ENCODE results near the gene CDC42EP1.

CDC42EP1 gene

DNA sequence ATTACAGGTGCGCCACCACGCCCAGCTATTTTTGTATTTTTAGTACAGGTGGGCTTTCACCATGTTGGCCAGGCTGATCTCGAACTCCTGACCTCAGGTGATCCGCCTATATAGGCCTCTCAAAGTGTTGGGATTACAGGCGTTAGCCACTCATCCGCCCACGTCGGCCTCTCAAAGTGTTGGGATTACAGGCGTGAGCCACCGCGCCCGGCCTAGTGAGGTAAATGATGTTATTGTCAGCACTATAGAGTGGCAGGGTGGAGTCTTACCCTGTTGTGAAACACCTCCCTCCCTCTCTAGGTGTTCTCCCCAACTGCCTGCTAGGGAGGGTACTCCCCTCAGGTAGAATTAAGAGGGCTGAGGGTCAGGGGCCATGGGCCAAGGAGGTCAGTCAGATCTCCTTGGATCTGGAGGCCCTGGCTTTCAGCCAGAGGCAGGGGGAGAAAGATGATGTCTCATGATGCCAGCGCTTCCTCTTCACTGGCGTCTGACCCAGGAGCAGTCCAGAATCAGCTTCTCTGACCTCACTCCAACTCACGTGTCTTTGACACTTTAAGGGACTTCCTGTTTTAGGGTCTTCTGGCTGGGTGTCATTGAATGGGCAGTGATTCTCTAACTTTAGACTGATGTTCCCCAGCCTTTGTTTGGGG is 50.3 kb downstream of the CDC42EP1 start:
- DNase-seq (ENCODE audit: low spot score) = no peak

DNA sequence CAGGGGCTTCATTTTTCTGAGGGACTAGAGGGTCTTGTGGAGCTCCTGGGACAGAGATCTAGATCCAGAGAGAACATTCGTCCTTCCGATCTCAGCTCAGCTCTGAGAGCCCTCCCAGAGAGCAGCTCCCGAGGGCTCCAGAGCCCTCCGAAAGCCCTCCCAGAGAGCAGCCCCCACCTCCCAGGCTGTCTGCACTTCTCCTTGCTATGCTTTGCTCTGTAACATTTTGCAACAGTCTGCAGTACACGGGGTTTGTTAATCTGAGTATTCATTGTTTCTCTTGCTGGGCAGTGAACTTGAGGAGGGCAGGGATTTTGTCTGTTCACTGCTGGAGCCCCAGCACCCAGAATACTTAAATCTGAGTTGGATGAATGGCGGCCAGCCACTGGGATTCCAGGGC is 50.9 kb downstream of the CDC42EP1 start:
- DNase-seq (ENCODE audit: low spot score) = no peak

DNA sequence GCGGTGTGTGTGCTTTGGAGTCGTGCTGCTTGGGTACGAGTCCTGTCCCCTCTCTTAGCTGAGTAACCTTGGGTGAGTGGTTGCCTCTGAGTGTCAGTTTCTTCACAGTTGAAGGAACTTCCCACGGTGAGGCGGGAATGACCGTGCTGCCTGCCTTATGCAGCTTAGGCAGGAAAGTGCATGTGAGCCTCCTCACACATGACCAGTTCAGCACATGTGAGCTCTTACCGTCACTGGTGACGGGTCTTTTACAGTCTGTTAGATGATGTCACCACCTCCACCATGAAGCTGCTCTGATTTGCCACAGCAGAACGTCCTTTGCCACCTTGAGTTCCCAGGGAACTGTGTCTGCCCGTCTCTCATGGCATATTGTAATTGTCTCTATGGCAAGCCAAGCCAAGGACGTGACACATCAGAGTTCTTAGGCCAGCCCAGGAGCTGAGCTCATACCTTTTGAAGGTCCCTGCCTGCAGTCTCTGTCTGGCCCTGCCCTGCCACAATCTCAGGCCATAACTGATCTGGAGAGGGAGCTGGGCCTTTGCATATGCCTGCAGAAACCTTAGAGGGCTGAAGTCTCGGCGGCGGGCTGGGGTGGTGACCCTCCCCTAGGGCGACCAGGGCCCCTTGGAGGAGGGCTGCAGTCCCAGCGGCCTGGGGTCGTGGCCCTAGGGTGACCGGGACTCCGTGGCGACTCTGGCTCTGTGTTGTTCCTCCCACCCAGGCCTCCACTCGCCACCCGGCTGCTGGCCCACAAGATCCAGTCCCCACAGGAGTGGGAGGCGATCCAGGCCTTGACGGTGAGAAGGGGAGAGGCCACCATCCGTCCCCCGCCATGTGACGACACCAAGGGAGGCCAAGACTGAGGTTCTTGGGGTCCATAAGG is 56.2 kb downstream of the CDC42EP1 start:
- no peak for DNase-seq (ENCODE audit: low spot score)

DNA sequence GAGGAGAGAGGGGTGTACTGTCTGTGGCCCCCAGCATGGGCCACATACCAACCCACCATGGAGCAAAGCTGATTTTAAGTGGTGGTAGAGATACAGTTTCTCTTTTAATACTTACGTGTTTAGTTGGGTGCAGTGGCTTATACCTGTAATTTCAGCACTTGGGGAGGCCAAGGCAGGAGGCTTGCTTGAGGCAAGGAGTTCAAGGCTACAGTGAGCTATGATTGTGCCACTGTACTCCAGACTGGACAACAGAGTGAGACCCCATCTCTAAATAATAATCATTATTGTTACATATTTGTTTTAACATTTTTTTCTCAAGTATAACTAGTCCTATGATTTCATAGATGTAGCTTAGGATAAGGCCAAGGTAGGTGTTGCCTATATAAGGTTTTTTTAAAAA is 57.2 kb downstream of the CDC42EP1 start:
- DNase-seq (ENCODE audit: low spot score) = no peak

DNA sequence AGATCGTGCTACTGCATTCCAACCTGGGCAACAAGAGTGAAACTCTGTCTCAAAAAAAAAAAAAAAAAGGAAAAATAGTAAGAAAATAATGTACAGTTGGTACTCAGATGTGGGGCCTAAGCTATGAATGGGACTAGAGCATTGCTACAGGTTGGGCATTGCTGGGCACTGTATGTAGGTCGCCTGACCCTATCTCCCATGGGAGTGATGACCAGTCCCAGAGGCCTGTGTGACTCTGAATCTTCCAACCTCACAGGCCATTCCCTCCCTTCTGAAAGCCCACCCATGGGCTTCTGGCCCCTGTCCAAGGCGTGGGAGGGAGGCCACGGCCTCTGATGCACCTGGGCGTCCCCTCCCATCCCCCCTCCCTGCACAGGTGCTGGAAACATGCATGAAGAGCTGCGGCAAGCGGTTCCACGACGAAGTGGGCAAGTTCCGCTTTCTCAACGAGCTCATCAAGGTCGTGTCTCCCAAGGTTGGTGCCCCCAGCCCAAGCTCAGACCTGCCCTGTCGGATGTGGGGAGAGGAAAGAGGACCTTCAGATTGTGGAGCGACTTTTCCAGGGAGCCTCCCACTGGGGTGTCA is 57.9 kb downstream of the CDC42EP1 start:
- no peak for DNase-seq (ENCODE audit: low spot score)

DNA sequence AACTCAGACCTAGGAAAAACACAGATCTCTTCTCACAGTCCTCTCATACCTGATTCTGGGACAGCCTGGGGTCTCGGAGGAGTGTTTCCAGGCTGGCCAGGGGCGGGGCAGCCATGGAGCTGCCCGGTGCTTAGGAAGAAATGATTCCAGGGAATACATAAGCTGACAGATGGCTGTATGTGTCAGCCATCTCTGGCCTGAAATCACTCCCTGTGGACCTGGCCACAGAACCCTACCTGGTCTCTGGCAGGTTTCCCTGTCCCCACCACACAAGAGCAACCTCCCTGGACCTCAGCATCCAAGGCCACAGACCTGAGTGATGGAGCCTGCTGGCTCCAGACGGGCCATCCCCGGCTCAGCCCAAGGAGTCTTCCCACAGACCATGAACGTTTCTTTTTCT is 58.4 kb downstream of the CDC42EP1 start:
- DNase-seq (ENCODE audit: low spot score) = no peak

Measured in LoVo (cell line).